ENCODE measurements around the gene ZKSCAN8.
A peak's percentile ranks its signal among the peaks of the same experiment; 100 is the strongest.

DNA sequence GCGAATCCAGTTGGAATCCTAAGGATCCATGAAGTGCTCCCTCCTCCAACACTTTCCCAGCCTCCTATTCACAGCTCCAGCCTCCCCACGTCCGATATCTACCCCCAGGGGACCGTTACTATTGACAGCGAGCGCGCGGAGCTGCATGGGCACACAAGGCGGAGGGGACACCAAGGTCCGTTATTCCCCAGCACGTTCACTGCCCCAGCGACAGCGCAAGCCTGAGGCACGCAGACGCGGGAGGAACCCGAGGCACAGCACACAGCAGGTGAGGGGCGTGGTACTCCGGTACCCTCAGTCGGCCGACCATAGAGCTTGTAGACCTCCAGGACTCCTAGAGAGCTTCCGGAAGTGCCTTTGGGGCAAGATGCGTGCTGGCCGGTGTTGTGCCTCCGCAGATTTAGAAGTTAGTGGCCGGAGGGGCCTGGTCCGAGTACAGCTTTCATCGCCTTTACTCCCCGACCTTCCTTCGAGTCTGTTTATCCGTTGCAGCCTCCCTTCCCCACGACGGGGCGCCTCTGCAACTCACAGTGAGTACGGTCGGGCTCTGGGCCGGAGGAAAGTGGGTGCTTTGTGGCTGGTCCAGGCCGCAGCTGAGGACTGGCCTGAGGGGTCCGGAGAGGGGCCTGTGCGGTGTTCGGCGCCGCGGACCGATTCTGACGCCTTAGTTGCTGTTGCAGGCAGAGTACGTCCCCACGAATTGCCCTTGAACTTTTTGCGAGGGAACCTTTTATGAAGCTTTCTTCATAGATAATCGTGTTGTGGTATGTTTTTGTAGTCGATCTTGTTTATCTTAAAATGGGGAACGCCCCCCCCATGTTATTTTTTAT, at the start of gene ZKSCAN8:
- TF ChIP-seq CTCF (IDR thresholded peaks at IDR 0.05 in 8 of 11, conservative IDR thresholded peaks at IDR 0.05 in 3 of 11) (no peak), POLR2AphosphoS5 (IDR thresholded peaks at IDR 0.05) (peak; percentile 83 to 87 (median 86)), POLR2A (IDR thresholded peaks at IDR 0.05) (peak in 1 of 3 donors; percentile 29)

Measured in spleen (tissue), 7 donors.